SKM-1 (cell line): Measurements from ENCODE around the gene LRRC59.
"Not testable (repeated sequence)": the region's sequence is repeated elsewhere in the genome, so short reads cannot be mapped to it uniquely, and the experiment has no call there.

Experiments used
- DNase-seq: peaks from one replicate; lab custom pipeline; 2025; ENCODE audit not compliant: unreplicated experiment; lab: John Stamatoyannopoulos, UW

The LRRC59 gene

DNA sequence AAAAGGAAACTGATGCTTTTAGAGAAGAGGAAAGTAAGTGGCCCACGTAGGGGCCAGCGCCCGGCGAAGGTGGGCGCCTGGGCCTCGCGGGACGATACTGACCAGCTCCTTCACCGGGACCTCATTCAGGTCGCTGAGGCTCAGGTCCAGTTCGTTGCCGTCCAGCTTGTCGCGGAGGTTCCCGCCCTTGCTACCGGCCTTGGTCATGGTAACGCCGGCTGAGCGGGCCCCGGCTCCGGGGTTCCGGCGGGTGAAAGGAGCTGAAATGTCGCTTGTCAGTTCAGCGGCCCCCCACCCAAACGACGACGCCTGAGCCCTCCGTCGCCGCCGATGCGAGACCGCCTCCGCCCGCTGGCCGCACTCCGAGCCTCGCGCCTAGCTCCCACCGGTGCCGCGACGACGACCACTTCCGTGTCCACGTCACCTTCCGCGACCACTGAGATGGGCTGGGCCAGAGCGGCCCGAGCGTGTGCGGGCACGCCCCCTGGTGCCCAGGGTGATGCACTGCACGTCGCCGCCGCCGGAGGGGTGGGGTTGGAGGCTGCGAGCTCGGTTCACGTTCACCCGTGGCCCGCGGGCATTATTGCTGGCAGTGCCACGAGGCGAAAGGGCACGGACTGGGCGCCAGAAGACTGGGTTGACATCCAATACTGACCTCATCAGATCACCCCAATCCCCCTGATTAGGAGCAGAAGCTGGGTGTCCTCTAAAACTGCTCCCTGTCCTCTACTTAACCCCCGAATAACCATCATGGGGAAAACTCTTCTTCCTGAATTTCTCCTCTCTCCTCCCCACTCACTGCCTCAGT, at the start of gene LRRC59:
Gene LRRC59, minus strand, starts transcription at position 413 of the 808 bp plus-strand sequence. Its CDS starts 206 bp downstream, at position 207.
- DNase-seq = peak; percentile 44

DNA sequence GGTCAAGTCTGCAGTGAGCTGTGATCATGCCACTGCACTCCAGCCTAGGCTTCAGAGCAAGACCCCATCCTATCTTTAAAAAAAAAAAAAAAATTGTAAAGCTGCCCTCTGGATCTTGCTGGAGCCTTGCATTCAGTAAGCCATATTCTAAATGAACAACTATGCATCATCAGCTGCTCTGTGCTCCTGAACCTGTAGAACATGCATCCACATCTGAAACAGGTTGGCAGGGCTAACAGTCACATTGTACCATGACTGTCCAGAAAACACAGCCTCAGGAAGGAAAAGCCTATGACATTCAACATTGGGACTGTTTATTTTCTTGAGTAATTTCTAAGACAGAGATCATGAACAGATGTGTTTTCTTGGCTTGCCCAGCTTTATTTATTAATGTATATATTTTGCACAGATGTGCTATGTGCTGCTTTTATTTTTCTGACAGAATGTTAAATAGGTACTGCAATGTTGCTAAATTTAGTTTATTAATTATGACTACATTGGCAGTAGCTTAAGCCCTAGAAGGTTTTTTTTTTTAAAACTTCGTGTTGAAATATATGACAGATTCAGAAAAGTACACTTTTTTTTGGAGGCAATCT, 48.5 kb upstream of the LRRC59 start:
- no peak for DNase-seq

DNA sequence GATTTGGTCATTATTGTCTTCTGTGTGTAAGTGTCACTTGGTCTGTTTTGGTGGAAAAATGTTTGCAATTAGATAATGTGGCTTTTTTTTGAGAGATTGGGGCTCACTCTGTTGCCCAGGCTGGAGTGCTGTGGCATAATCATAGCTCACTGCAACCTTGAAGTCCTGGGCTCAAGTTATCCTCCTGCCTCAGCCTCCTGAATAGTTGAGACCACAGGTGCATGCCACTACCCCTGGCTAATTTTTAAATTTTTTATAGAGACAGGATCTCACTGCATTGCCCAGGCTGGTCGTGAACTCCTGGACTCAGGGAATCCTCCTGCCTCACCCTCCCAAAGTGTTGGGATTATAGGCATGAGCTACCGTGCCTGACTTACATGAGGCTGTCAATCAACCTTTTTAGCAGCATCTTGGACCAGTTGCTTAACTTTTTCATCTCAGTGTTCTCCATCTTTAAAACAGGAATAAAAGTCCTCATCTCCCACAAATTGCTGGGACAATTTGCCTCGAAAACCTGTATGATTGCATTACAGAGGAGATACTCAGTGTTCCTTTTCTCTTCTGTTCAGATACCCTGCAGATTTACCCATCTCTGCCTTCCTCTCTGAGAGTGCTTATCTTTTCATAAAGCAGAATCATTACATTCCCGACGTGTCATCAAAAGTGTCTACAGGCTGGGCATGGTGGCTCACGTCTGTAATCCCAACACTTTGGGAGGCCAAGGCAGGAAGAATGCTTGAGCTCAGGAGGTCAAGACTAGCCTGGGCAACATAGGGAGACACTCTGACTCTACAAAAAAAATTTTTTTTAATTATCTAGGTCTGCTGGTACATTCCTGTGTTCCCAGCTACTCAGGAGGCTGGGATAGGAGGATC, 47.8 kb upstream of the LRRC59 start:
- no peak for DNase-seq

DNA sequence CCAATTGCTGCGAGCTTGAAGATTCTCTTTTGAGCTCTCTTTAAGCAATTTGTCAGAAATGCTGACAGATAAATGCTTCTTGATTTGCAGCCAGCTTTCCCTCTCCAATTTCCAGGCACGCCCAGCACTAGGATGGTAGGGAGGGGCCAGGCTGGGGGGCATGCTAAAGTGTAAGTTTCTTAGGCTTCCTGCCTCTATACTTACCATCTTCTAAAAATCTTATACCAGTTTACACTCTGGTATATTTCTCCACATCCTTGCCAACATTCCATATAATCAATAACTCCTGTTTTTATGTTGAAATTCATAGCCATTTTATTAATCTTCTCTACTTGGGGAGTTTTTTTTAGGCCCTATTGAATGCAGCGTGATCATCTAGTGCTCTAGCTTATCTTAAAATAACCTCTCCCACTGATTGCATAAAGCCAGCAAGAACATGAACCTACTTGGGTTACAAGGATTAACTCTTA, 46.2 kb upstream of the LRRC59 start:
- DNase-seq = no peak

DNA sequence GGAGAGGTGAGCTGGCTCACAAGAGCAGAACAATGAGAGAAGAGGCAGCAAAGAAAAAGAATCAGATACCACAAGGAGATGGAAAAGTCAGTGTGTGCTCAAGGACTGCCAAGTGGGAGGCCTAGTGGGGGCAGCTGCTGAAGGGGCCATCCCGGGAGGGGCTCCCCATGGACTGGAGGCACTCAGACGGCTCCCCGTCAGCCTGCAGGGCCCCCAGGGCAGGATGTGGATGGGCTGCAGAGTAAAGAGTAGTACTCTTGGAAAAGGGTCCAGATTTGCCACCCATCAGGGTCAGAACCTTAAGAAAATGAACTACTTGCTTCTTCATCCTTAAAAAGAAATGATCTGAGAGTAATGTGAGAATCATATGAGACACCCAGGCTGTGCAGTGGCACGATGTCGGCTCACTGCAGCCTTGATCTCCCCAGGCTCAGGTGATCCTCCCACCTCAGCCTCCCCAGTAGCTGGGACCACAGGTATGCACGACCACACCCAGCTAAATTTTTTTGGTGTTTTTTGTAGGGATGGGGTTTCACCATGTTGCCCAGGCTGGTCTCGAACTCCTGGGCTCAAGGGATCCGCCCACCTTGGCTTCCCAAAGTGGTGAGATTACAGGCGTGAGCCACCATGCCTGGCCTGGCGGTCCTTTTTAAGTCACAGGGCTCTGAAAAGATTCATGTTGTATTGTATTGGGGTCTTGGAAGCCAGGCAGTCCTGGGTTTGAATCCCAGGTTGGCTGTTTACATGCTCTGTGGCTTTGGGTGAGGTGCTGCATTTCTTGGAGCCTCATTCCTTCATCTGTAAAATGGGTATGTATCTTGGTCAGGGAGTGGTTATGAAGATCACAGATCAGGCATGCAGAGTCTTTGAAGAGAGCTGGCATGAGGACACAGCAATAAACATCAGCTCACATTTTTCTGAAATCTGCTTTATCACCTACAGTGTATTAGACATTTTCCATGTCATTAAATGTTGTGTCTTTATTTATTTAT, 43.8 kb upstream of the LRRC59 start:
- DNase-seq = no peak

DNA sequence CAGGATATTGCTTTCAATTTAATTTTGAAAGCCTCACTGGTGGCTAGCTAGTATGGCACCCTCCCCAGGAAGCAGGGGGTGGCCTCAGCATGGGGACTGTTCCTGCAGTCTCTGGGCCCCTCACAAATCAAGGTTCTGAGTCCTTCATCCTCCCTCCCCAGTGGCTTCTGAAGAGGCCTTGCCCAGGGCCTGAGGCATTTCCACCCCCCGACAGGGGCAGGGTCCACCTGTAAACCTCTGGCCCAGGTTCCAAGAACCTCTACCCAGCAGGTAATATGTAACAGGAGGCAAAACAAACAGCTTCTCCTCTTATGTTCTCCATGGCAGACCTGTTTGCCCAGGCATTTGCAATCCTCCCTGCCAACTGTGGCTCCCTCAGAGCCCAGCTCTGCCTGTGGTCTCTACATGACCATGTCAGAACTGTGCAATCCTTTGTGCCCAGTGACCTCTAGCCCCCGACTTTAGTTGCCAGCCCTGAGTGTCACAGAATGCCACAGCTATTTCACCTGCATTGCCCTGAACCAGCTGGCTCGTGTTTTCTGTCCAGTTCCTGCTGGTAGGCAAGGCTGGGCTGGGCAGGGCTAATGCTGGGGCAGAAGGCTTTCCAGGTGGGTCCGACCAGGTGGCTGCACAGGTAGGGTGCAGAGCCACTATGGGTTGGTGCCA, 43.0 kb upstream of the LRRC59 start:
- no peak for DNase-seq

DNA sequence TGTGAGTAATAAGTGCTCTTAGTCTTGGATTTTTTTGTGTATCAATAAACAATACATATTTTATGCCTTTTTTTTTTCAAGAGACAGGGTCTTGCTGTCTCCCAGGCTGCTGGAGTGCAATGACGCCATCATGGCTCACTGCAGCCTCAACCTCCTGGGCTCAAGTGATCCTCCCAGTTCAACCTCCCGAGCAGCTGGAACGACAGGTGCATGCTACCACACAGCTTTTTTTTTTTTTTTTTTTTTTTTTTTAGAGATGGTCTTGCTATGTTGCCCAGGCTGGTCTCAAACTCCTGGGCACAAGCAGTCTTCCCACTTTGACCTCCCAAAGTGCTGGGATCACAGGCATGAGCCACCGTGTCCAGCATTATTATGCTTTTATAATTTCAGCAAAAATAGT, 41.7 kb upstream of the LRRC59 start:
- no peak for DNase-seq

DNA sequence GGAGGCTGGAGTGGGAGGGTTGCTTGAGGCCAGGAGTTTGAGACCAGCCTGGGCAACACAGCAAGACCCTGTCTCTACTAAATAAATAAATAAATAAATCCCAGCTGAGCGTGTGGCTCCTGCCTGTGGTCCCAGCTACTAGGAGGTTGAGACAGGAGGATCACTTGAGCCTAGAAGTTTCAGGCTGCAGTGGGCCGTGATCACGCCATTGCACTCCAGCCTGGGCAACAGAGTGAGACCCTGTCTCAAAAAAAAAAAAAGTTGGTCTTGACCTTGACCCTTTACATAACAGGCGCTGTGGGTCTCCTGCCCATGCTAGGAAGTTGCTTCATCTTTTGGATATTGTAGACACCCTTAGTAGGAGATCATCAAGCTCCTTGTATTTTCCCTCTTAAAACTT, 40.1 kb upstream of the LRRC59 start:
- DNase-seq = no peak

DNA sequence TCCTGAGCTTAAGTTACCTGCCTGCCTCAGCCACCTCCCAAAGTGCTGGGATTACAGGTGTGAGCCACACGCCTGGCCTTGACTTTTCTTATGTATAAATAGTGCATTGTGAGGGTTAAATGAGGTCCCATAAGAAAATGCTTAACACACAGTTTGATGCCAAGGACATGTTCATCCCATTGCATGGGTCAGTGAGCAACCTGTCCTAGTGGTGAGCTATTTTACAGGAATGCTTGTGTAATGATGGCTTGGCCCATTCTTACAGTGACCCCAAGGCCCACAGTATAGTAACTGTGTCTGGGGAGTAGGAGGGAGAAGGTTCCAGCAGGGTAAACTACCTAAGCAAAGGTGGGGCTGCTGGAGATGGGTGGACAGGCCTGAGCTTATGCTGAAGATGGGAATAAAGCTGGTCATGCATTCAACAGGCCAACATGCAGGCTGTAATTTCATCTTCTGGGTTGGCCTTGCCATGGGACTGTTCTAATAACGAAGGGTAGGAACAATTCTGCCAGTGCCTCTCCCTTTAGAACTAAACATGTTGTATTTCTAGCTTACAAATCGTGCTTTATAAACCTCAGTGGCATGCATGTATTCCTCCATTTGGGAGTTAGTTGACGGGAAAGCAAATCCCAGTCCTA, 34.9 kb upstream of the LRRC59 start:
- DNase-seq = no peak

DNA sequence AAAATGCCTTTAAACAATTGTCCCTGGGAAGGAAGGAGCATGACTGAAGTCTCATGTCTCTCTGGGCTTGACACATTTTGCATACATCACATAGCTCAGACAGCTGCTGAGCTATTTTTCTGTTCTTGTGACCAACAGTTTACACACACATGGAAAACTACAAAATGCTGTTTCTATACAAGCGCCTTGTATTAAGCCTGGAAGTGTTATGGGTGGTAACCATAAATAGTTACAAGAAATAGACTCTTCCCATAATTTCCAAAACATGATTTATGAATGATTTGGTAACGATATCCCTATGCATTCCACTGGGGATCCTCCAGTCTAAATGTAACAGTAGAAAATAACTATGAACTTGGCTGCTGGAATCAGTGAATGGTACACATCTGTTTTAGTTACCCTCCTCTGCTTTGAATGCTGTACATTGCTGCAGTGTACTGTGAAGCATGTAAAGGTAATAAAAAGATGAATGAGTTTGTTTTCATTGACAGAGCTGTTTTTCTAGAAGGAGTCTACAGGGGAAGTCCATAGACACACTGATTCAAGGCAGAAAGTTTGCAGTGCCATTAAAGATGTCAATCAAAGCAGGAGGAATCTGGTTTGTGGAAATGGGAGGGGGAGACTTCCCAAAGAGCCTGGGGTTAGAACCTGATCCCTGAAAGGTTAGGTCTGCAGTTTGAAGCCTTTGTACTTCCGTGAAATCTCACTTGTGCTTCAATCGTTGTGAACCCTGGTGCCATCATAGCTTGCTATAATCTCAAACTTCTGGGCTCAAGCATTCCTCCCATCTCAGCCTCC, 33.7 kb upstream of the LRRC59 start:
- no peak for DNase-seq

DNA sequence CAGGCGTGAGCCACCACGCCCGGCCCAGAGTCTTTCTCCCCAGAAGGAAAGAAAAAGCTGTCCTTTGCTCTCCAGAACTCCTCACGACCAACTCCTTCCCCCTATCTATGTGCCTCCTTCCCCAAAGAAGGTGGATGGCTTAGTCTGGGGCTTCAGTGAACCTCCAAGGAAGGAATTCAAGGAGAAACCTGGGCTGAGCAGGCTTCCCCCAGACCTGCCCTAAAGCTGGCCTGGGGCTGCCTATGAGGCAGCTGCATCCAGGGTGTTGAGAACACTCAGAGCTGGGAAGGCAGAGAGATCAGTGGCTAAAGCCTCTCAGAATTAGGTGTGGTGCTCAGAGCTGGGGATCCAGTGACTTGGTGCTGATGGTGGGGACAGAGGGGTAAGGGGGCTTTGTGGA, 32.5 kb upstream of the LRRC59 start:
- no peak for DNase-seq

DNA sequence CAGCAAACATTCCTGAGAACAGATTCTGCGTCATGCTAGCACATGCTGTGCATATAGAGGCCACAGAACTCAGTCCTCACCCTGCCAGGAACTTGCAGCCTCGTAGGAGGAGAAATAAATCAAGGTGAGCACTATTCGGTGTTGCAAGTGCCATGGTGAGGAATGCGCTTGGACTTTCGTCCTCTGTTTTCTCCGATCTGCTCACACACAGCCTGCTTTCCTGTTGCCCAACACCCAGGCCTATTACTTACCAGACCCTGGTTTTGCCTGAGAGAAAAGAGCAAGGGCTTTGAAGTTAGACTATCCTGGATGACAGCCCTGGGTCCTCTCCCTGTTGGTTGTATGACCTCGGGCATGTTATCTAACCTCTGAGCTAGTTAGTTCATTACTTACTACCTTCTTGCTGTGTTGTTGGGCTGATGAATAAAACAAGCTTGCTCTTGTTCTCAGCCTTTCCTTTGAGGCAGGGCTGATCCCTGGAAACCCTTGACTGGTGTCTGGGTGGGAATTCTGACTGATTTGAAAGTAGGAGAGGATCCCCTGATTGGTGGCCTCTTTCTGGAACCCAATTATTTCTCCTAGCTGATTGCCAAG, 31.6 kb upstream of the LRRC59 start:
- DNase-seq = no peak

DNA sequence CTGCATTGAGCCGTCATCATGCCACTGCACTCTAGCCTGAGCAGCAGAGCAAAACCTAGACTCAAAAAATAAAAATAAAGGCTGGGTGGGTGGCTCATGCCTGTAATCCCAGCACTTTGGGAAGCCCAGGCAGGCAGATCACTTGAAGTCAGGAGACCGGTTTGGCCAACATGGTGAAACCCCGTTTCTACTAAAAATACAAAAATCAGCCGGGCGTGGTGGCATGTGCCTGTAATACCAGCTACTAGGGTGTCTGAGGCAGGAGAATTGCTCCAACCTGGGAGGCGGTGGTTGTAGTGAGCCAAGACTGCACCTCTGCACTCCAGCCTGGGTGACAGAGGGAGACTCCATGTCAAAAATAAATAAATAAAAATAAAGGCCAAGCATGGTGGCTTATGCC, 30.8 kb upstream of the LRRC59 start:
- not testable (repeated sequence) for DNase-seq

DNA sequence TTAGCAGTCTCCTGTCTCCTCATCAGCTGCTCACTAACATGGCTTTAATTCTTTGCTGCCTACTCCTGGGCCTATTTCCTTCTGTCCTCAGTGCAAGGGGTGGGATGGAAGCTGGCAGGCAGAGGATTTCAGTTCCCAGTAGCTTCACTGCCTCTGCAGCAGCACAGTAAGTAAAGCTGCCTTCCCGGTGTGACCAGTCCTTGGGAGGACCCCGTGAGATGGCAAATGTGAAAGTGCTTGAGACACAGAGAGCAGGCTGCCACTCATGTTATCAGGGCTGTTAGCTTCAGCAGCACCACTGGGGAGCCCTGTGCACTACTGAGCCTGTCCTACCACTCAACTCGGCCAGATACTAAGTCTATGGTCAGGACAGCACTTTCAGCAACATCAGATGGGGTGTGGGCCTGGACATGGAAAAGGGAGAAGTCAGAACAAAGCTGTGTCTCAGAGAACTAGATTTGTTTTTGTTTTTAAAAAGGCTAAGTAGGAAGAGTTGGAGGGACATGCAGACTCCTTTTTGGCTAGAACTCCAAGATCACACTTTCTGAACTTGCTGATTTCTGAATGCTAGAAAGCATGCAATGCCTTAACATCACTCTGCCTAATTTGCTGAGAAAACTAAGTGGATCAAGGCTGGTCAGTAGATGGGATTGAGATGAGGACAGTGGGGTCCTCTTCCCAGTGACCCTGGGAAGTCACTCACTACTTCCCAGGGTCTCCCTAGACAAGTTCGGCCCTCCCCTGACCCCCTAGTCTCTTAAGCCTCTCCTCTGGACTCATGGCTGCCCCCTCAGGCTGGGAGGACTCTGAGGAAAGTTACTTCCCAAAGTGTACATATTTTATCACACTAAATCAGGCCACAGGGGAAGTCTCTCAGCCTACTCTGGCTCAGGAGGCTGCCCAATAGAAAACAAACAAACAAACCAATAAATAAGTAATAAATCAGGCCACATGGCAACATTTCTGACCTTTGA, 29.8 kb upstream of the LRRC59 start:
- DNase-seq = peak; percentile 15

DNA sequence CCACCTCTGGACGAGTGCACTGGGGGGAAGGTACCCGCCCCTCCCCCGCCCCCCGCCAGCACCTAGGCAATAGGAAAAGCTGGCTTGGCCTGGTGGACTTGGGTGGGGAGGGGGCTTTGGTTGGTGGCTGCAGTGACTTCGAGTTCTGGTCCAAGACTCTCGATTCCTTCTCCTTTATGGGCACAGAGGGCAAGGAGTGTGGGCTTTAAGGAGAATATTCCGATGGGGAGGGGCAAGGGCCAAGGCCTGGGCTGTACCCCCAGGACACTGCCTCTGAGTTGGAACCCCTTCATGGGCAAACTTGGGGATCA, 29.1 kb upstream of the LRRC59 start:
- no peak for DNase-seq

DNA sequence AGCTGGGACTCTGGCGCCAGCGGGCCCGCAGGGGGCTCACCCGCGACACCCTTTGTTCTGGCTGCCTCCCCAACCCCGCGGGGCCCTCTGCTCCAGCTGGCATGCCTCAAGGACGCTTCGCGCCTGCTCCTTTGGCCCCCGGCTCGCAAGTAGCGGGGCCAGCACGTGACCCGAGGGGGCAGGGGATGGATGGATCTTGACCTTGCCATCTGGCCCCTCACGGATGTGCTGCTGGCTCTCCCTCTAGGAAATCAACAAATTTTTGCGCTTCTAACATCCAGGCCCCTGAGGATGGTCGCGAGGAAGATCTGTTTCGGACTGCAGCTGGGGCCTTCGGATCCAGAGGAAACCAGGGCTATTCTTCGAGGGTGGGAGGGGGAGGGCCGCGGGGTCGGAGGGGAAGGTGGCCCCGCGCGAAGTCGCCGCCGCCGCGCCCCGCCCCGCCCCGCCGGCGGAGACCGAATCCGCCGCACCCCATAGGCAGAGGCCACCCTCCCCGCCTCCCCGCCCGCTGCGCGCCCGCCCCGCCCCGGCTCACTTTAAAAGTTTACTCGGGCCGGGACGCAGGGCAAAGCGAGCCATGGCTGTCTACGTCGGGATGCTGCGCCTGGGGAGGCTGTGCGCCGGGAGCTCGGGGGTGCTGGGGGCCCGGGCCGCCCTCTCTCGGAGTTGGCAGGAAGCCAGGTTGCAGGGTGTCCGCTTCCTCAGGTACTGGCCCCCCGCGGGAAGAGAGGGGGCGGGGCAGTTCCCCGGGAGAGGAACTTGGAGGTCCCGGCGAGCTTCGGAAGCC, 28.6 kb upstream of the LRRC59 start, which contains the start of gene ACSF2:
Gene ACSF2, plus strand, starts transcription at position 537 of the 790 bp plus-strand sequence. Its CDS starts 44 bp downstream, at position 581.
- no peak for DNase-seq
